Measurements from ENCODE around the gene NEURL1. TPM values are rescaled to one million over a fixed set of nuclear protein-coding genes. Genes with fewer than 3 reads are reported as not detected.

Gene NEURL1
- total RNA-seq, 1 donor from 2014 or later = 2.5 TPM

- no peak for DNase-seq (ENCODE audit: extremely low spot score, unreplicated experiment)
- Mint-ChIP-seq H3K4me3 (ENCODE audit: unreplicated experiment) (no peak overlapping the region), H3K9me3 (ENCODE audit: unreplicated experiment) (no peaks in the 10 kb centered on the region), H3K27me3 (ENCODE audit: unreplicated experiment) (no peaks in the 10 kb centered on the region), H3K36me3 (ENCODE audit: unreplicated experiment) (no peaks in the 10 kb centered on the region), H3K4me1 (ENCODE audit: unreplicated experiment) (peaks cover 3% of the 10 kb centered on the region), H3K27ac (ENCODE audit: unreplicated experiment) (no peak overlapping the region)
- TF ChIP-seq, protein P1, sequence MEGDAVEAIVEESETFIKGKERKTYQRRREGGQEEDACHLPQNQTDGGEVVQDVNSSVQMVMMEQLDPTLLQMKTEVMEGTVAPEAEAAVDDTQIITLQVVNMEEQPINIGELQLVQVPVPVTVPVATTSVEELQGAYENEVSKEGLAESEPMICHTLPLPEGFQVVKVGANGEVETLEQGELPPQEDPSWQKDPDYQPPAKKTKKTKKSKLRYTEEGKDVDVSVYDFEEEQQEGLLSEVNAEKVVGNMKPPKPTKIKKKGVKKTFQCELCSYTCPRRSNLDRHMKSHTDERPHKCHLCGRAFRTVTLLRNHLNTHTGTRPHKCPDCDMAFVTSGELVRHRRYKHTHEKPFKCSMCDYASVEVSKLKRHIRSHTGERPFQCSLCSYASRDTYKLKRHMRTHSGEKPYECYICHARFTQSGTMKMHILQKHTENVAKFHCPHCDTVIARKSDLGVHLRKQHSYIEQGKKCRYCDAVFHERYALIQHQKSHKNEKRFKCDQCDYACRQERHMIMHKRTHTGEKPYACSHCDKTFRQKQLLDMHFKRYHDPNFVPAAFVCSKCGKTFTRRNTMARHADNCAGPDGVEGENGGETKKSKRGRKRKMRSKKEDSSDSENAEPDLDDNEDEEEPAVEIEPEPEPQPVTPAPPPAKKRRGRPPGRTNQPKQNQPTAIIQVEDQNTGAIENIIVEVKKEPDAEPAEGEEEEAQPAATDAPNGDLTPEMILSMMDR (IDR thresholded peaks at IDR 0.05) = no peak
Measured at GRCh38 chr10:103456074-103456660, 37.3 kb upstream of the NEURL1 start.

- no peaks in the 10 kb centered on the region for H3K36me3 Mint-ChIP-seq (ENCODE audit: unreplicated experiment)
- H3K4me1 Mint-ChIP-seq (ENCODE audit: unreplicated experiment) = no peaks in the 10 kb centered on the region
- no peak overlapping the region for H3K4me3 Mint-ChIP-seq (ENCODE audit: unreplicated experiment)
- H3K9me3 Mint-ChIP-seq (ENCODE audit: unreplicated experiment) = no peaks in the 10 kb centered on the region
- no peak overlapping the region for H3K27ac Mint-ChIP-seq (ENCODE audit: unreplicated experiment)
- TF ChIP-seq, protein P1 (IDR thresholded peaks at IDR 0.05) = no peak
- no peak for DNase-seq (ENCODE audit: extremely low spot score, unreplicated experiment)
- H3K27me3 Mint-ChIP-seq (ENCODE audit: unreplicated experiment) = no peaks in the 10 kb centered on the region
Measured at GRCh38 chr10:103457176-103457712, 36.3 kb upstream of the NEURL1 start.

- Mint-ChIP-seq H3K4me1 (ENCODE audit: unreplicated experiment) (no peaks in the 10 kb centered on the region), H3K9me3 (ENCODE audit: unreplicated experiment) (no peaks in the 10 kb centered on the region), H3K27me3 (ENCODE audit: unreplicated experiment) (no peaks in the 10 kb centered on the region), H3K36me3 (ENCODE audit: unreplicated experiment) (no peaks in the 10 kb centered on the region), H3K27ac (ENCODE audit: unreplicated experiment) (no peak overlapping the region), H3K4me3 (ENCODE audit: unreplicated experiment) (no peak overlapping the region)
- TF ChIP-seq, protein P1 (IDR thresholded peaks at IDR 0.05) = no peak
- DNase-seq (ENCODE audit: extremely low spot score, unreplicated experiment) = no peak
Measured at GRCh38 chr10:103457896-103458583, 35.5 kb upstream of the NEURL1 start.

DNA sequence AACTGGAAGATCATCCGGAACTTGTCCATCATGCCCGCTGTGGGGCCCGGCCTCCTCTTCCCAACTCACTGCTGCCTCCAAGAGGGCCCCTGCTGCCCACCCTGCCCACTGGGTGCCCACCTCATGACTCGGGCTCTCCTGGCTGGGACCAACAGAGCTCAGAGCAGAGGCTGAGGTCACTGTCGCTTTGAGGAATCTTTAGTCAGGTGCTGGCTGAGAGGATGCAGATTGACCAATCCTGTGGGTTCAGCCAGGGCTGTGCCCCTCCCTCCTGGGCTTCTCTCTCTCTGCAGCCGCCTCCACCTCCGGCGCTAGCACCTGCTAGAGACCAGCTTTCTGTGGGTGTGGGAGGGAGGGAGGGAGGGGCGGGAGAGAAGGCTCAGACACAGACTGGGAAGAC lies 34.8 kb upstream of the NEURL1 start, which contains the start of gene CALHM1:
Gene CALHM1 (minus strand): TSS at position 181 of the 400 bp plus-strand sequence. CDS start 149 bp downstream, at position 32.
- H3K4me3 Mint-ChIP-seq (ENCODE audit: unreplicated experiment) = no peak within 1 kb of the TSS
- H3K4me1 Mint-ChIP-seq (ENCODE audit: unreplicated experiment) = no peaks in the 10 kb centered on the region
- H3K27me3 Mint-ChIP-seq (ENCODE audit: unreplicated experiment) = no peaks in the 10 kb centered on the region
- H3K9me3 Mint-ChIP-seq (ENCODE audit: unreplicated experiment) = no peaks in the 10 kb centered on the region
- no peaks in the 10 kb centered on the region for H3K36me3 Mint-ChIP-seq (ENCODE audit: unreplicated experiment)
- TF ChIP-seq, protein P1 (IDR thresholded peaks at IDR 0.05) = no peak
- no peak for DNase-seq (ENCODE audit: extremely low spot score, unreplicated experiment)
- no peak within 1 kb of the TSS for H3K27ac Mint-ChIP-seq (ENCODE audit: unreplicated experiment)

- Mint-ChIP-seq H3K4me3 (ENCODE audit: unreplicated experiment) (no peak overlapping the region), H3K27ac (ENCODE audit: unreplicated experiment) (no peak overlapping the region), H3K36me3 (ENCODE audit: unreplicated experiment) (no peaks in the 10 kb centered on the region), H3K4me1 (ENCODE audit: unreplicated experiment) (no peaks in the 10 kb centered on the region), H3K27me3 (ENCODE audit: unreplicated experiment) (no peaks in the 10 kb centered on the region), H3K9me3 (ENCODE audit: unreplicated experiment) (no peaks in the 10 kb centered on the region)
- no peak for DNase-seq (ENCODE audit: extremely low spot score, unreplicated experiment)
- TF ChIP-seq, protein P1 (IDR thresholded peaks at IDR 0.05) = no peak
Measured at GRCh38 chr10:103459615-103460014, 33.9 kb upstream of the NEURL1 start.

Measured in osteocyte (in vitro differentiated cells).